HL-60 (cell line): ENCODE results near the gene SF3B2.

Experiments
- DNase-seq, 2 experiments: peaks; one replicate each; pipeline ENCODE4 v3.0.0-alpha.2; 2010 to 2020; ENCODE audit warnings: low read depth in 1 of 2, low spot score in 1 of 2
- H3K27ac ChIP-seq: fragments of 250-450 bp; sonication (Bioruptor Pico); replicated peaks from 2 replicates; pipeline ENCODE4 v1.5.1; 2020; ENCODE audit warnings: mild to moderate bottlenecking, moderate library complexity
- H3K27me3 ChIP-seq: fragments of 250-450 bp; sonication (Bioruptor Pico); 2 replicates; pipeline ENCODE4 v1.5.1; 2021; ENCODE audit warnings: mild to moderate bottlenecking, moderate library complexity; ENCODE audit not compliant: insufficient read depth, poor library complexity, severe bottlenecking
- H3K4me3 ChIP-seq: replicated peaks from 2 replicates; pipeline ENCODE4 v1.5.1; 2011; ENCODE audit warnings: mild to moderate bottlenecking, control low read depth, low read length; ENCODE audit not compliant: insufficient read depth
- CTCF ChIP-seq: IDR thresholded peaks from one replicate; pipeline ENCODE4 v1.5.1; 2011; ENCODE audit warnings: low read length, control low read depth, inconsistent platforms; ENCODE audit not compliant: insufficient read depth
- GABPA ChIP-seq: IDR thresholded peaks from 2 replicates; pipeline ENCODE4 v1.6.1; 2012; ENCODE audit warnings: low read depth
- POLR2AphosphoS5 ChIP-seq: IDR thresholded peaks from 2 replicates; pipeline ENCODE4 v1.6.1; 2012; ENCODE audit warnings: low read depth
- REST ChIP-seq: IDR thresholded peaks from 2 replicates; pipeline ENCODE4 v1.6.1; 2012; ENCODE audit warnings: low read depth; ENCODE audit not compliant: insufficient replicate concordance
- SPI1 ChIP-seq: IDR thresholded peaks from 2 replicates; pipeline ENCODE4 v1.6.1; 2012; ENCODE audit warnings: low read depth, mild to moderate bottlenecking, borderline replicate concordance

The SF3B2 gene

GRCh38 chr11:66011239-66011784 is 40.9 kb upstream of the SF3B2 start:
- no peak overlapping the region for H3K4me3 ChIP-seq
- no peak for DNase-seq
- peaks cover 9% of the 10 kb centered on the region for H3K27me3 ChIP-seq
- H3K27ac ChIP-seq: no peak overlapping the region
- TF ChIP-seq POLR2AphosphoS5 (no peak), REST (no peak), SPI1 (no peak)

GRCh38 chr11:66011785-66012303 is 40.3 kb upstream of the SF3B2 start, which contains the start of gene CST6:
Gene CST6, plus strand, starts transcription at chr11:66012008. Its CDS starts 37 bp downstream, at chr11:66012045.
- no peak for TF ChIP-seq POLR2AphosphoS5
- no peak for TF ChIP-seq REST
- no peak for TF ChIP-seq SPI1
- TF ChIP-seq GABPA: no peak
- no peak for TF ChIP-seq CTCF
- Histone ChIP-seq H3K4me3 (no peak within 1 kb of the TSS), H3K27me3 (peaks cover 9% of the 10 kb centered on the region), H3K27ac (no peak within 1 kb of the TSS)
- DNase-seq: no peak

- Histone ChIP-seq H3K27ac (no peak overlapping the region), H3K4me3 (no peak overlapping the region), H3K27me3 (peaks cover 9% of the 10 kb centered on the region)
- no peak for DNase-seq
- TF ChIP-seq CTCF (no peak), SPI1 (no peak), POLR2AphosphoS5 (no peak), GABPA (no peak), REST (no peak)
Measured at GRCh38 chr11:66012371-66012945, 39.7 kb upstream of the SF3B2 start.
